ENCODE data around the gene USP53.
"Not testable (repeated sequence)": the region's sequence is repeated elsewhere in the genome, so short reads cannot be mapped to it uniquely, and the experiment has no call there.

Gene USP53

GRCh38 chr4:119328695-119329094 is 116.2 kb downstream of the USP53 start:
- DNase-seq: no peak

- DNase-seq: no peak
Measured at GRCh38 chr4:119329835-119330620, 117.5 kb downstream of the USP53 start.

- DNase-seq: not testable (repeated sequence)
Measured at GRCh38 chr4:119336332-119336979, 123.9 kb downstream of the USP53 start.

- no peak for DNase-seq
Measured at GRCh38 chr4:119337010-119337409, 124.5 kb downstream of the USP53 start.

- DNase-seq: not testable (repeated sequence)
Measured at GRCh38 chr4:119339895-119340294, 127.4 kb downstream of the USP53 start.

- DNase-seq: not testable (repeated sequence)
Measured at GRCh38 chr4:119343293-119343692, 130.8 kb downstream of the USP53 start.

Measured in NCI-H226 (cell line).